Muscle of arm (tissue), 12 donors: ENCODE results near the gene LETMD1. TPM values are rescaled to one million over a fixed set of nuclear protein-coding genes. Genes with fewer than 3 reads are reported as not detected.
"Not testable (repeated sequence)": the region's sequence is repeated elsewhere in the genome, so short reads cannot be mapped to it uniquely, and the experiment has no call there.

Source experiments
- DNase-seq: peaks from one replicate; pipeline ENCODE4 v3.0.0-alpha.2; 2013
- polyA plus RNA-seq, 12 donors: library from polyadenylated mRNA; unstranded; fragments of 120-200 nt; gene quantifications; one replicate each; pipeline ENCODE4 v1.2.1, GENCODE V29; 2013; ENCODE audit not compliant: insufficient read length in 12 of 12

LETMD1 gene
- polyA plus RNA-seq, 12 donors = 39.7 to 89.0 (median 52.8) TPM; not detected in 1

DNA sequence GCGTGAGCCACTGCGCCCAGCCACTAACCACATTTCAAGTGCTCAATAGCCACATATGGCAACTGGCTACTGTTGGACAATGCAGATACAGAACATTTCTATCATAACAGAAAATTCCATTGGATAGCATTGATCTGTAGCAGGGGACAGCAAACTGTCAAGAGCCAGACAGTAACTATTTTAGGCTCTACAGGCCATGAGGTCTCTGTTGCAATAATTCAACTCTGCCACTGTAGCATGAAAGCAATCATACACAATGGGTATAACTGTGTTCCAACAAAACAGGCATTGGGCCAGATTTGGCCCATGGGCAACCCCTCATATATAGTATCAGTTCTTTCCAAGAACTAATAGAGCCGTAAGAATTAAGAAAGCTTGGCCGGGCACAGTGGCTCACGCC lies 27.3 kb downstream of the LETMD1 start:
- DNase-seq = no peak

GRCh38 chr12:51076236-51076930 lies 28.3 kb downstream of the LETMD1 start:
- DNase-seq = no peak

GRCh38 chr12:51077930-51078329 lies 29.8 kb downstream of the LETMD1 start:
- DNase-seq = no peak

DNA sequence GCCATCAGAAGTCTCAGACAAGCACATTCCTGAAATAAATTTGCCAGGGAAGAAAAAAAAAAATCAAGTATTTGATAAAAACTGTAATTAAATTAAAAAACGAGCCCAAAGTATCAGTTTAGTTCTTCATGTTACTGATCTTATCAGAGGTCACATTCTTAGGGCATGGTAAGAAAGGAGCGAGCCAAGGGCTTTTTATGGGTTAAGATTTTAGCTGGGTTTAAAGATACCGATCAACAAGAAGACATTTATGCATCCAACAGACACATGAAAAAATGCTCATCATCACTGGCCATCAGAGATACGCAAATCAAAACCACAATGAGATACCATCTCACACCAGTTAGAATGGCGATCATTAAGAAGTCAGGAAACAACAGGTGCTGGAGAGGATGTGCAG lies 30.2 kb downstream of the LETMD1 start:
- not testable (repeated sequence) for DNase-seq

DNA sequence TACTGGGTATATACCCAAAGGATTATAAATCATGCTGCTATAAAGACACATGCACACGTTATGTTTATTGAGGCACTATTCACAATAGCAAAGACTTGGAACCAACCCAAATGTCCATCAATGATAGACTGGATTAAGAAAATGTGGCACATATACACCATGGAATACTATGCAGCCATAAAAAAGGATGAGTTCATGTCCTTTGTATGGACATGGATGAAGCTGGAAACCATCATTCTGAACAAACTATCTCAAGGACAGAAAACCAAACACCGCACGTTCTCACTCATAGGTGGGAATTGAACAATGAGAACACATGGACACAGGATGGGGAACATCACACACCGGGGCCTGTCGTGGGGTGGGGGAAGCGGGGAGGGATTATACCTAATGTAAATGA lies 30.7 kb downstream of the LETMD1 start:
- not testable (repeated sequence) for DNase-seq

DNA sequence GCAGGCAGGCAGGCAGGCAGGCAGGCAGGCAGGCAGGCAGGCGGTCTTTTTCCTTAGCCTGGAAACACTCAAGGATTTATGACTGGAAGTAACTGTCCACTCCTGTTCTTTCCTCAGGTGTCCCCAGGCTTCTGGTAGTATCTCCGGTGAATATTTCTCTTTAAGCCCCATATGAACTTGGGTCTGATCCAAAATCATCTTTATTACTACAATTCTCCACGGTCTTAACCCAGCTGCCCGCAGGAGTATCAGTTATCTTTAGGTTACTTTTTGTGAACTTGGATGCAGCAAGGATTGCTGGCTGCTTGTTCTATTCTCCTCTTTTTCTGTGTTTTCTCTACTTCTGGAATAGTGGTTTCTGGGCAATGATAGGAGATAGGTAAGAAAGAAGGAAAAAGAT lies 32.0 kb downstream of the LETMD1 start:
- DNase-seq = no peak

DNA sequence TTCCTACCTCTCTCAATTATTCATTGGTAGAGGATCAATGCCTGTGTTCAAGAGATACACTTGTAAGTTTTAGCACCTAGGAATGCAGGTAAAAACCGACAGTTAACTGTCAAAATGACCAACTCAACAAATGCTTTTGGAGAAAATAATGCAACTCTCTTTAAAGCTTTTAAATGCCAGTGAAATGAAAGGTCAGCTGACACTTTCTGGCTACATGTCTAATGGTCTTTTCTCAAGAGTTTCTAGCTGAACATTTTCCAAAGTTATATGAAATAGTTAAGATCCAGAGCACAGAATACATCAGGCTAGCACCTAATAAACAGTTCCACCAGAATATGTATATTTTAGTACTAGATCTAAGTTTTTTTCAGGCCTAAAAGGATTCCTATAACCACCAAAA lies 33.3 kb downstream of the LETMD1 start:
- DNase-seq = no peak

- DNase-seq = peak; percentile 56
Measured at GRCh38 chr12:51082561-51083125, 34.5 kb downstream of the LETMD1 start.

DNA sequence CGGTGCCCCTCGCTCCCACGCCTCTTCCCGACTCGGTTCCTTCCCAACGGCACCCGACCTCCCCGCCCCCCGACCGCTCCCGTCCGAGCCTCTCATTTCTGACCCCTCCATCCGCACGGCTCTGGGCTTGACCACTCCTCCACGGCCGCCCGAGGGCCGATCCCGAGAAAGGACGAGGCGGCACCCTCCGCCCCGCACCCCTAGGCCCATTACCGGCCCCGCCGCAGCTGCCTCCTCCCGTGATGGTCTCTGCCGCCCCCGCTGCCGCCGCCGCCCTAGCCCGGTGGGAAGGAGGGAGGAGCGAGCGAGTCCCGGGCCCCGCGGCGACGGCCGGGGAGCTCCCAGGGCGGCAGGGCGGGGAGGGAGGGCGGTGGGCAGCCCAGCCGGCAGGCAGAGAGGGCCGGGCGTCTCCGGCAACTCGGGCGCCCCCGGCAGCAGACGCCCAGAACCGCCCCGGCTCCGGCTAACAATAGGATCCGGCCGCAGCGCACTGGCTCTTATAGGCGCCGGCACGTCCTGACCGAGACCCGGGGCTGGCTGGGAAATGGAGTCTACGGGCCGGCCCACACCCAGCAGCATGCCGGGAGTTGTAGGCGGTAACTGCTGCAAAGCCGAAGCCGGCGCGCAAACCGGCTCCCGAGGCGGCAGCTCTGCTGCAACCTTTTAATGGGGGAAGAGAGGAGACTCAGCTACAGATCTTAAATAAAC lies 35.2 kb downstream of the LETMD1 start, which contains the start of gene CSRNP2:
CSRNP2 (minus strand) TSS at position 471 of the 708 bp plus-strand sequence. CDS start 7,035 bp downstream, outside the sequence.
- peak; percentile 94 for DNase-seq

DNA sequence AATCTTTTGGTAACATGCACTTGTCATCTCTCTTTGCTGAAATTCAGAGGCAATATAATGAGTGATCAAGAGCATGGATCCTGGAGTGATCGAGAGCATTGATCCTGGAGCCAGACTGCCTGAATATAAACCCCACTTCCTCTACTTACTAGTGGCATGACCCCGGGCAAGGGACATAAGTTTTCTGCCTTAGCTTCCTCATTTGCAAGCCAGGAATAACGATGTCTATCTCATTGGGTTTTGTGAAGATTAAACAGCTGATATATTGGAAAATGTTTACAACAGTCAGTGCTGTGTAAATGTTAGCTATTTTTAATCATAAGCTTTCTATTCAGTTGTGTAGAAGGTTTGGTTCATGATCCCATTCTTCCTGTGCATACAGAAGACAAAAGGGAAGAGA lies 37.6 kb downstream of the LETMD1 start:
- DNase-seq = no peak

- DNase-seq = no peak
Measured at GRCh38 chr12:51086933-51087332, 38.8 kb downstream of the LETMD1 start.

GRCh38 chr12:51087818-51088217 lies 39.7 kb downstream of the LETMD1 start:
- DNase-seq = no peak

DNA sequence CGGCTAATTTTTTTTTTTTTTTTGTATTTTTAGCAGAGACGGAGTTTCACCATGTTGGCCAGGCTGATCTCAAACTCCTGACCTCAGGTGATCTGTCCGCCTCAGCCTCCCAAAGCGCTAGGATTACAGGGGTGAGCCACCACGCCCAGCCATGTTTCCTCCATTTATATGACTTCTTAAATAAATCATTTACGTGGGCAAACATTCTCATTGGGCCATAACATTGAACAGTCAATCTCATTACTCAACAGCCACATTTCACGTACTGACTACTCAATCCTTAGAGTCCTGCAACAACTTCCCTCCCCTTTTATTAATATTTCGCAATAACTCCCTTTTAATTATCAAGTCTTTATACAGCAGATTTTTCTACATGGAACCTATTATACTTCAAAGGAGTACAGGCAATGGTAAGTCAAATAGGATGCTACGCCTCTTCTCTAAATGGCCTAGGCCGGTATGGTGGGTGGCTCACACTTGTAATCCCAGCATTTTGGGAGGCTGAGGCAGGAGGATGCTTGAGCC lies 42.6 kb downstream of the LETMD1 start:
- DNase-seq = no peak

DNA sequence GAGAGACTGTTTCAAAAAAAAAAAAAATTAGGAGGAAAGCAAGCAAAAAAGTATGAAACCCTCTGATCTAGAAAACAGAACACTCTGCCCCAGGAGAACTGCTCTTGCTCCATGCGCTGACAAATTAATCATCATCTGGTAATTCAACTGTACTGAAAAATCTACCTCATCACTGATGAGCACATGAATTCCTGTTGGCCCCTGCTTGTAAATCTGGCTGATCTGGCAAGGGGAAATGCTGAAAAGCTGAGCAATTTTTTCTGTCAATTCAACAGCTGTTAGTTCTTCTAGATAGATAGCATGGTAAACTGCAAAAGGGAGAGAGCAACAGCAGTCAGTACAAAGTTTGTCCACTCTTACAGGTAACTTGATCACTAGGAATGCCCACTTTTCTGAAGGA lies 50.5 kb downstream of the LETMD1 start:
- DNase-seq = no peak

DNA sequence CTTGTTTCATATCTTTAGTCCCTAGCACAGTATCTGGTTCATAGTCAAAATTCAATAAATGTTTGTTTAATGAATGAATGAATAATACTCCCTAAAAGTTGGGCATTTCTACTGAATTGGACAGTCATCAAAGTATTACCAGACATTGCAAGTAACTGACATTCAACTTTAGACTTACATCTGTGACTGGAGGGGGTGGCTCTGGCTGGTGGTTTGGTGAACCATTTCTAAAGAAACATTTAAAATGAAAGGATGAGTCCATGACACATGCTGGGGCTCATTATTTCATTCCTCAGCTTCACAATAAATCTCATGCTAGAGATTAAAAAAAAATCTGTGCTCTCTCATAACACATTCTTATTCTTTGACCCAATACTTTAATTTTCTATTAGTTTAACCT lies 55.9 kb downstream of the LETMD1 start:
- DNase-seq = no peak

DNA sequence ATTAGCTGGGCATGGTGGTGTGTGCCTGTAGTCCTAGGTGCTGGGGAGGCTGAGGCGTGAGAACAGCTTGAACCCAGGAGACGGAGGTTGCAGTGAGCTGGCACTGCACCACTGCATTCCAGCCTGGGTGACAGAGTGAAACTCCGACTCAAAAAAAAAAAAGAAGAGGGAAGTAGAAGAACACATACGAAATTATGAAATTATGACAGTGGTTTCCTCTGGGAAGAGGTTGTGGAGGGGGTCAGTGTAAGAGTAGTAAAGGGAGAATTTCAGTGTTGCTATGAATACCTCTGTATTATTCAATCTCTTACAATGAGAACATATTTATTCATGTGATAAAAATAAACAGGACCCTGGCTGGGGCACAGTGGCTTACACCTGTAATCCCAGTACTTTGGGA lies 60.0 kb downstream of the LETMD1 start:
- DNase-seq = no peak

Other genes with a start within 250 kb of the LETMD1 start
- under 1 TPM in 5 of 12 donors, not detected in 7; 0.07 to 0.19 (median 0.09) TPM for gene TMPRSS12, start 205.4 kb upstream of the LETMD1 start, polyA plus RNA-seq
- under 1 TPM in 6 of 12 donors, not detected in 6; 0.45 to 0.97 (median 0.71) TPM for gene HIGD1C, start 95.8 kb upstream of the LETMD1 start, polyA plus RNA-seq
- 10 to 100 TPM in 11 of 12 donors, not detected in 1; 20.0 to 37.3 (median 25.5) TPM for gene SLC11A2, start 21.9 kb upstream of the LETMD1 start, polyA plus RNA-seq
- 10 to 100 TPM in 11 of 12 donors, not detected in 1; 20.5 to 32.8 (median 27.0) TPM for gene CSRNP2, start 35.3 kb downstream of the LETMD1 start, polyA plus RNA-seq
- 10 to 100 TPM in 11 of 12 donors, not detected in 1; 30.9 to 51.2 (median 46.3) TPM for gene TFCP2, start 124.8 kb downstream of the LETMD1 start, polyA plus RNA-seq
- 10 to 100 TPM in 3 of 12 donors, 1 to 10 TPM in 8, not detected in 1; 6.2 to 19.8 (median 8.0) TPM for gene POU6F1, start 169.7 kb downstream of the LETMD1 start, polyA plus RNA-seq
- 100 to 1,000 TPM in 3 of 12 donors, 10 to 100 TPM in 8, not detected in 1; 71.1 to 147 (median 80.8) TPM for gene DAZAP2, start 190.5 kb downstream of the LETMD1 start, polyA plus RNA-seq
- gene SMAGP, start 222.1 kb downstream of the LETMD1 start, polyA plus RNA-seq = 10 to 100 TPM in 6 of 12 donors, 1 to 10 TPM in 5, not detected in 1; 6.2 to 31.8 (median 10.8) TPM